Measurements from ENCODE around the gene MARCKSL1. TPM values are rescaled to one million over a fixed set of nuclear protein-coding genes. Genes with fewer than 3 reads are reported as not detected.

Gene MARCKSL1
- total and polyA plus RNA-seq, 2 of the 13 experiments (the other 11 are each of a cell fraction or from before 2014, with no cell fraction given) = 81.9 to 155 TPM

DNA sequence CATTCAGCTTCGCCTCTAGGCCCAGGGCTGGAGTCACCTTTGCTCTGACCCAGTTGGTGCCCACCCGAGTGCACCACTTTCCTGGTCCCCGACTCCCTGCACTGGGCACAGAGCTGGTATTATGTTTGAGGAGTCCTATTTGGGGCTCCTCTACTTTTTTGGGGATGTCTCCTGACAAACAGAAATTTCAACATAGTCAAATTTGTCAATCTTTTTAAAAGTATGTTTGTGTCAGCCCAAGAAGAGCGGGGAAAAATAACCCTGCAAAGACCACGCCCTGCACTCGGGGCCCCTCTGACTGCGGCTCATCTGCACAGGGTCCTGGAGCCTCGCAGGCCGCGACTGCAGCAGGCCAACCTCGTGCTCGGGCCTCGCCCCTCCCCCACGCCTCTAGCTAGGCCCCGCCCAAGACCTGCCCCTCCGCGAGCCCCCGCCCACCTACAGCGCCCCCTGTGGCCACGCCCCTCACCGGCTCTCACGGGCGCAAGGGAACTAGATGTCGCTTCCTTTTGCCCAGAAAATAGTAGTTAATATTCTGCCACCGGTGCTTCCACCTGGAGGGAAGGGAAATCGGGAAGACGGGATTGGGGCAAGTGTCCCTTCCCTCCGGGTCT, 14.9 kb upstream of the MARCKSL1 start (continued):
- TF ChIP-seq, protein P1, sequence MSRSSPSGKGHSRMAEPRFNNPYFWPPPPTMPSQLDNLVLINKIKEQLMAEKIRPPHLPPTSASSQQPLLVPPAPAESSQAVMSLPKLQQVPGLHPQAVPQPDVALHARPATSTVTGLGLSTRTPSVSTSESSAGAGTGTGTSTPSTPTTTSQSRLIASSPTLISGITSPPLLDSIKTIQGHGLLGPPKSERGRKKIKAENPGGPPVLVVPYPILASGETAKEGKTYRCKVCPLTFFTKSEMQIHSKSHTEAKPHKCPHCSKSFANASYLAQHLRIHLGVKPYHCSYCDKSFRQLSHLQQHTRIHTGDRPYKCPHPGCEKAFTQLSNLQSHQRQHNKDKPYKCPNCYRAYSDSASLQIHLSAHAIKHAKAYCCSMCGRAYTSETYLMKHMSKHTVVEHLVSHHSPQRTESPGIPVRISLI (CRISPR knock-in tag; IDR thresholded peaks at IDR 0.05; ENCODE audit: borderline replicate concordance) = no peak
- TF ChIP-seq, protein P2, sequence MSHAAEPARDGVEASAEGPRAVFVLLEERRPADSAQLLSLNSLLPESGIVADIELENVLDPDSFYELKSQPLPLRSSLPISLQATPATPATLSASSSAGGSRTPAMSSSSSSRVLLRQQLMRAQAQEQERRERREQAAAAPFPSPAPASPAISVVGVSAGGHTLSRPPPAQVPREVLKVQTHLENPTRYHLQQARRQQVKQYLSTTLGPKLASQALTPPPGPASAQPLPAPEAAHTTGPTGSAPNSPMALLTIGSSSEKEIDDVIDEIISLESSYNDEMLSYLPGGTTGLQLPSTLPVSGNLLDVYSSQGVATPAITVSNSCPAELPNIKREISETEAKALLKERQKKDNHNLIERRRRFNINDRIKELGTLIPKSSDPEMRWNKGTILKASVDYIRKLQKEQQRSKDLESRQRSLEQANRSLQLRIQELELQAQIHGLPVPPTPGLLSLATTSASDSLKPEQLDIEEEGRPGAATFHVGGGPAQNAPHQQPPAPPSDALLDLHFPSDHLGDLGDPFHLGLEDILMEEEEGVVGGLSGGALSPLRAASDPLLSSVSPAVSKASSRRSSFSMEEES (CRISPR knock-in tag; IDR thresholded peaks at IDR 0.05) = peak; percentile 75
- TF ChIP-seq EP300 (IDR thresholded peaks at IDR 0.05; ENCODE audit: low read depth in 2 of 2, low read length in 2 of 2) = no peak
- peak; percentile 40; the same call in 1 of the 2 replicates for TF ChIP-seq EP300 (CRISPR knock-in tag; IDR thresholded peaks at IDR 0.05; ENCODE audit: borderline replicate concordance)
- TF ChIP-seq KLF15 (CRISPR knock-in tag; IDR thresholded peaks at IDR 0.05; ENCODE audit: borderline replicate concordance) = peak; percentile 78; the same call in 1 of the 2 replicates
- TF ChIP-seq ZNF572 (CRISPR knock-in tag; IDR thresholded peaks at IDR 0.05) = no peak
- TF ChIP-seq, protein P3, sequence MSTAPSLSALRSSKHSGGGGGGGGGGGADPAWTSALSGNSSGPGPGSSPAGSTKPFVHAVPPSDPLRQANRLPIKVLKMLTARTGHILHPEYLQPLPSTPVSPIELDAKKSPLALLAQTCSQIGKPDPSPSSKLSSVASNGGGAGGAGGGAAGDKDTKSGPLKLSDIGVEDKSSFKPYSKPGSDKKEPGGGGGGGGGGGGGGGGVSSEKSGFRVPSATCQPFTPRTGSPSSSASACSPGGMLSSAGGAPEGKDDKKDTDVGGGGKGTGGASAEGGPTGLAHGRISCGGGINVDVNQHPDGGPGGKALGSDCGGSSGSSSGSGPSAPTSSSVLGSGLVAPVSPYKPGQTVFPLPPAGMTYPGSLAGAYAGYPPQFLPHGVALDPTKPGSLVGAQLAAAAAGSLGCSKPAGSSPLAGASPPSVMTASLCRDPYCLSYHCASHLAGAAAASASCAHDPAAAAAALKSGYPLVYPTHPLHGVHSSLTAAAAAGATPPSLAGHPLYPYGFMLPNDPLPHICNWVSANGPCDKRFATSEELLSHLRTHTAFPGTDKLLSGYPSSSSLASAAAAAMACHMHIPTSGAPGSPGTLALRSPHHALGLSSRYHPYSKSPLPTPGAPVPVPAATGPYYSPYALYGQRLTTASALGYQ (CRISPR knock-in tag; IDR thresholded peaks at IDR 0.05) = no peak
- peak; percentile 77; the same call in 1 of the 2 replicates for TF ChIP-seq NKX3-1 (CRISPR knock-in tag; IDR thresholded peaks at IDR 0.05)
- TF ChIP-seq NR2F1 (CRISPR knock-in tag; IDR thresholded peaks at IDR 0.05) = no peak
- TF ChIP-seq TBX3 (IDR thresholded peaks at IDR 0.05; ENCODE audit: borderline replicate concordance) = no peak
- TF ChIP-seq, protein P4, sequence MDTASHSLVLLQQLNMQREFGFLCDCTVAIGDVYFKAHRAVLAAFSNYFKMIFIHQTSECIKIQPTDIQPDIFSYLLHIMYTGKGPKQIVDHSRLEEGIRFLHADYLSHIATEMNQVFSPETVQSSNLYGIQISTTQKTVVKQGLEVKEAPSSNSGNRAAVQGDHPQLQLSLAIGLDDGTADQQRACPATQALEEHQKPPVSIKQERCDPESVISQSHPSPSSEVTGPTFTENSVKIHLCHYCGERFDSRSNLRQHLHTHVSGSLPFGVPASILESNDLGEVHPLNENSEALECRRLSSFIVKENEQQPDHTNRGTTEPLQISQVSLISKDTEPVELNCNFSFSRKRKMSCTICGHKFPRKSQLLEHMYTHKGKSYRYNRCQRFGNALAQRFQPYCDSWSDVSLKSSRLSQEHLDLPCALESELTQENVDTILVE (CRISPR knock-in tag; IDR thresholded peaks at IDR 0.05) = no peak
- no peak for TF ChIP-seq SIN3A (IDR thresholded peaks at IDR 0.05; ENCODE audit: borderline replicate concordance, low read depth, low read length)
- TF ChIP-seq, protein P5, sequence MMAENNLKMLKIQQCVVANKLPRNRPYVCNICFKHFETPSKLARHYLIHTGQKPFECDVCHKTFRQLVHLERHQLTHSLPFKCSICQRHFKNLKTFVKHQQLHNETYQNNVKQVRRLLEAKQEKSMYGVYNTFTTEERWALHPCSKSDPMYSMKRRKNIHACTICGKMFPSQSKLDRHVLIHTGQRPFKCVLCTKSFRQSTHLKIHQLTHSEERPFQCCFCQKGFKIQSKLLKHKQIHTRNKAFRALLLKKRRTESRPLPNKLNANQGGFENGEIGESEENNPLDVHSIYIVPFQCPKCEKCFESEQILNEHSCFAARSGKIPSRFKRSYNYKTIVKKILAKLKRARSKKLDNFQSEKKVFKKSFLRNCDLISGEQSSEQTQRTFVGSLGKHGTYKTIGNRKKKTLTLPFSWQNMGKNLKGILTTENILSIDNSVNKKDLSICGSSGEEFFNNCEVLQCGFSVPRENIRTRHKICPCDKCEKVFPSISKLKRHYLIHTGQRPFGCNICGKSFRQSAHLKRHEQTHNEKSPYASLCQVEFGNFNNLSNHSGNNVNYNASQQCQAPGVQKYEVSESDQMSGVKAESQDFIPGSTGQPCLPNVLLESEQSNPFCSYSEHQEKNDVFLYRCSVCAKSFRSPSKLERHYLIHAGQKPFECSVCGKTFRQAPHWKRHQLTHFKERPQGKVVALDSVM (CRISPR knock-in tag; IDR thresholded peaks at IDR 0.05) = no peak

All from HepG2 (cell line).